Measurements from ENCODE around the gene TUBA3C. TPM values are rescaled to one million over a fixed set of nuclear protein-coding genes. Genes with fewer than 3 reads are reported as not detected.

The TUBA3C gene
- total RNA-seq, 1 donor from 2014 or later = not detected

GRCh38 chr13:19154843-19155242, 26.8 kb downstream of the TUBA3C start:
- DNase-seq (no peak), ATAC-seq (no peak)
- Histone ChIP-seq H3K4me1 (peaks cover 17% of the 10 kb centered on the region), H3K27me3 (ENCODE audit: low read depth) (no peaks in the 10 kb centered on the region), H3K4me3 (no peak overlapping the region), H3K27ac (no peak overlapping the region), H3K9me3 (no peaks in the 10 kb centered on the region), H3K36me3 (no peaks in the 10 kb centered on the region)
- intact Hi-C loops (cut with DNase I) = no loop called here
- TF ChIP-seq CTCF (IDR thresholded peaks at IDR 0.05) = no peak

GRCh38 chr13:19153782-19154450, 27.7 kb downstream of the TUBA3C start:
- Histone ChIP-seq H3K9me3 (no peaks in the 10 kb centered on the region), H3K36me3 (no peaks in the 10 kb centered on the region), H3K27me3 (ENCODE audit: low read depth) (no peaks in the 10 kb centered on the region), H3K4me3 (no peak overlapping the region), H3K27ac (no peak overlapping the region), H3K4me1 (peaks cover 19% of the 10 kb centered on the region)
- intact Hi-C loops (cut with DNase I) = no loop called here
- TF ChIP-seq CTCF (IDR thresholded peaks at IDR 0.05) = peak; percentile 22
- ATAC-seq (no peak), DNase-seq (no peak)

- TF ChIP-seq CTCF (IDR thresholded peaks at IDR 0.05) = no peak
- ATAC-seq (no peak), DNase-seq (no peak)
- intact Hi-C loops (cut with DNase I) = no loop called here
- H3K27me3 ChIP-seq (ENCODE audit: low read depth) = no peaks in the 10 kb centered on the region
- H3K36me3 ChIP-seq = no peaks in the 10 kb centered on the region
- peaks cover 19% of the 10 kb centered on the region for H3K4me1 ChIP-seq
- no peak overlapping the region for H3K4me3 ChIP-seq
- H3K27ac ChIP-seq = no peak overlapping the region
- H3K9me3 ChIP-seq = peaks cover 9% of the 10 kb centered on the region
Observed at GRCh38 chr13:19152403-19152802, 29.2 kb downstream of the TUBA3C start.

- TF ChIP-seq CTCF (IDR thresholded peaks at IDR 0.05) = no peak
- ATAC-seq (peak in 1 of 2 donors; percentile 9), DNase-seq (no peak)
- Histone ChIP-seq H3K27ac (no peak overlapping the region), H3K27me3 (ENCODE audit: low read depth) (no peaks in the 10 kb centered on the region), H3K4me3 (no peak overlapping the region), H3K9me3 (peaks cover 9% of the 10 kb centered on the region), H3K4me1 (peaks cover 19% of the 10 kb centered on the region), H3K36me3 (no peaks in the 10 kb centered on the region)
- intact Hi-C loops (cut with DNase I) = no loop called here
Observed at GRCh38 chr13:19151581-19152263, 29.9 kb downstream of the TUBA3C start.

GRCh38 chr13:19150712-19151228, 30.9 kb downstream of the TUBA3C start:
- no peak for TF ChIP-seq CTCF (IDR thresholded peaks at IDR 0.05)
- Histone ChIP-seq H3K27me3 (ENCODE audit: low read depth) (no peaks in the 10 kb centered on the region), H3K36me3 (no peaks in the 10 kb centered on the region), H3K9me3 (peaks cover 9% of the 10 kb centered on the region), H3K4me1 (peaks cover 19% of the 10 kb centered on the region), H3K4me3 (no peak overlapping the region), H3K27ac (peak overlapping the region; percentile 31)
- no peak for DNase-seq
- intact Hi-C loops (cut with DNase I) = no loop called here
- ATAC-seq = peak; percentile 51 to 57

Data from lower lobe of right lung (tissue), 2 donors.